NCI-H146 treated with DMSO at 0.1 percent for 48 hours (cell line): ENCODE measurements around the gene PALLD.
"Not testable (repeated sequence)": the region's sequence is repeated elsewhere in the genome, so short reads cannot be mapped to it uniquely, and the experiment has no call there.

Source experiments
- DNase-seq: peaks from one replicate; lab custom pipeline; 2025; ENCODE audit not compliant: unreplicated experiment; lab: John Stamatoyannopoulos, UW

PALLD gene

DNA sequence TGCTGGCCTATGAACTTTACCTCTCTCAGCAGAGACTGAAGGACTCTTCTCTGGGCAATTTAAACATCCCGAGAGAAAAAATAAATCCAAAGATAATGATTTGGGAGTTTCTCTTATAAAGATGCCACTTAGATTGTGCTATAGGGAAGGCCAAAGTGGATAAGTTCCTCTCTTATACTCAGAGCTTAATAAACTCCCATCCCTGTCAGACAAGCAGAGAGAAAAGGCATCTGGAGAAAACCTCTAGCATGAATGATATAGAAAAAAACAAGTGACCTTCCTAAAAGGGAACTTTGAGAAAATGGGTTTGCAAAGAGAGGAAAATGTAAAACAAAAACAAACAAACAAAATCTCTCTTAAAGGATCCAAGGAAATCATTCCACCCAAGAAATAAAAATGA is 199.4 kb downstream of the PALLD start:
- DNase-seq: no peak

DNA sequence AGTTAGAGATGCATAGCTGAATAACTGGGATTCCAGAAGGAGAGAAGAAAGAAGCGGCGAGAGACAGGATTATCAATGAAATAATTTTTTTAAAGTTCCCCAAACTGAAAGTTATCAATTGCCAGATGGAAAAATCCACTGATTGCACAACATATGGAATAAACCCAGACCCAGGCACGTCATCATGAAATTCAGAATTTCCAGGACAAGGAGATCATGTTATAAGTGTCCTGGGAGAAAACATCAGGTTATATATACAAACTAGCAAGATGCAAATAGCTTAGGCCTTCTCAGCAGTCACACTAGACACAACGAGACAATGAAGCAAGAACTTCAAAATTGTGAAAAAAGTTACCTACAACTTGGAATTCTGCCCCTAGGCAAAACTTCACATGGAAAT is 200.0 kb downstream of the PALLD start:
- DNase-seq: no peak

DNA sequence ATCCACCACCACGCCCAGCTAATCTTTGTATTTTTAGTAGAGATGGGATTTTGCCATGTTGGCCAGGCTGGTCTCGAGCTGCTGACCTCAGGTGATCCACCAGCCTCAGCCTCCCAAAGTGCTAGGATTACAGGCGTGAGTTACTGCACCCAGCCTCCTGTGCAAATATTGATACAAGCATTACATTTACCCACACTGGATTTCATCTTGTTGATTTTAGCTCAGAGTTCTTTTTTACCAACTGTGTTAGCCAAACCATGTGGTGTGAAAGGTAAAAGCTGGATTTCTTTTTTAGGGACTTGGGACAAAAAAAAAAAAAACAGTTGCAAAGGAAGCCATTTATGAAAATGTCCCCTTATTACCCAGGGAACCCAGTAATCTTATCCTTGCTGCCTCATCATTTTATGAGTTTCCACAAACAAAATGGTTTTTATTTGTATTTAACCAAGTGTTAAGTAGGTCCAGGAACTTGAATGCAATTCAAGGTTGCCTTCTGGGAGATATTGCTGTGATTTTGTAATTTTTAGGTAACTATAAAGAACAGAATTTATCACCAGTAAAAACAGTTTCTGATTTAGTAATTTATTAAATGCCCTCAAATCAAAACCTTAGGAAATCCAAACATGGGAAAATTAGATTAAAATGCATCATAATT is 202.5 kb downstream of the PALLD start:
- DNase-seq: no peak

DNA sequence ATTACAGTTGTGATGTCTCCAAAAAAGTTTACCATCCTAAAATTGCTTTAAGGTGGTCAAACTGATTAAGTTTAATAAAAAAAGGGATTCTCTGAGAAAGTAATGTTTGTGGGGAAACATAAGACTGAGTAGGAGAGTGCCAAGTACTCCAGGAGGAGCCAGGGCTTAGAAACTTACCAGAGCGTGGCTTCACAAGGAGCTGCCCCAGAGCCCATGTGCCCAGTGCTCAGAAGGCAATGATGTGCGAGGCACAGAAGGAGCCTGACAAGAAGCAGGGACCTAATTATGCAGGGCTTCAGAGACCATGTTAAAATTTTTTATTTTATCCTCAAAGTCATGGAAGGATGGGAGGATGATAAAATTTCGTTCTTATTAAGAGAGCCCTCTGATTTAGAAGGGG is 204.2 kb downstream of the PALLD start:
- no peak for DNase-seq

DNA sequence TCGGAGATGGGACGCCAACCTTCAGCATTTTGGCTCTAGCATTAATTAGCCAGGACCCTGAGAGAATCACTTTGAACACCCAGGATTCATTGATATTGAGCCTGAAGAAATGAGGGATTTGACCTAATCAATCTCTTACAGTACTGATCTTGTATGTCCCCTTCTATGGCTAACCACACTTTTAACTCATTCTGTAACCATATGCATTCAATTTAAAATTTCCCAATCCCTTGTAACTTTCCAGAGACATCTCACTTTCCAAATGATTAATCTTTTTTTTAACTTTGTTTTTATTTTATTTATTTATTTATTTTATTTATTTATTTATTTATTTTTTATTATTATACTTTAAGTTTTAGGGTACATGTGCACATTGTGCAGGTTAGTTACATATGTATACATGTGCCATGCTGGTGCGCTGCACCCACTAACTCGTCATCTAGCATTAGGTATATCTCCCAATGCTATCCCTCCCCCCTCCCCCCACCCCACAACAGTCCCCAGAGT is 205.8 kb downstream of the PALLD start:
- not testable (repeated sequence) for DNase-seq

DNA sequence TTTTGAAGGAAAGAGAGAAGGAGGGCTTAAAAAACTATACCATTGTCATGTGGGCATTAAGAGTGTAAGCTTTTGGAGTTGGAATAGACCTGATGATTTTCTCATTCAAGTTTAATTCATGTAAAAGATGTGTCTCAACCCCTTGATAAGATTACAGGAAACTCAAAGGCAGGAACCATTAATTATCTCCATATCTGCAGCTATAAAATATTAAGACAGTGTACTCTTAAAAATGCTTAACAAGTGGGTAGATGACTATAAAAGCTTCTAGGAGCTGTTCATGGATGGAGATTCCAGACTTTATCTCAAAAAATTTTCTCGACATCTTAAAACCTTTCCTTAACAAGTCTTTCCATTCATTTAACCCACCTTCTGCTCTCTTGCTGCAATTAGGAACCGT is 208.3 kb downstream of the PALLD start:
- DNase-seq: no peak

DNA sequence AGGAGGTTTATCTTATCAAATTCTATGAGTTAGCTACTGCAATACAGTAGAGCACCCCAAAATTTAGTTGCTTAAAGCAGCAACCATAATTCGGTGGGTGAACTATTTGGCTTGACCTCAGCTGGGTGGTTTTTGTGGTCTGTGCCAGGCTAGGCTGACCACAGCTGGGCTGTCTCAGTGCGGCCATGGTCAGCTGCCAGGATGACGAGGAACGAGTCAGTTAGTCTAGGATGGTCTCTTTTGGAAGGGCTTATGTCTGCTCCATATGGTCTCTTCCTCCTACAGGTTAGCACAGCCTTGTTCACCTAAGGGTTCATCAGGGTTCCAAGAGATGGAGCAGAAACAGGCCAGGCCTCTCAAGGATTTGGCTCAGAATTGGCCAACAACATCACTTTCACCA is 210.4 kb downstream of the PALLD start:
- no peak for DNase-seq

DNA sequence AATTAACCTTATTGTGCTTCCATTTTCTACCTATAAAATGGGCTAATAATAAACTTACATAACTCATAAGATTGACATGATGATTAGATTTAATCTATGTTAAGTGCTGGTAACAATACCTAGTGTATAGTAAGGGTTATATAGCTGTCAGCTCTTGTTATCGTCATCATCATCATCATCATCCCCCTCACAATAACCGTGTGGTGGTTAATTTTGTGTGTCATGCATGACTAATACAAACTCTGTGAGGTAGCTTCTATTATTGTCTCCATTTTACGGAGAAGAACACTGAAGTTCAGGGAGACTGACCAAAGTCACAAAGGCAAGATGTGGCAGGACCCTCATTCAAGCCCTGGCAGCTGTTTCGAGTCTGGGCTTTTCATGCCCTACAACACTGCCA is 211.3 kb downstream of the PALLD start:
- no peak for DNase-seq

DNA sequence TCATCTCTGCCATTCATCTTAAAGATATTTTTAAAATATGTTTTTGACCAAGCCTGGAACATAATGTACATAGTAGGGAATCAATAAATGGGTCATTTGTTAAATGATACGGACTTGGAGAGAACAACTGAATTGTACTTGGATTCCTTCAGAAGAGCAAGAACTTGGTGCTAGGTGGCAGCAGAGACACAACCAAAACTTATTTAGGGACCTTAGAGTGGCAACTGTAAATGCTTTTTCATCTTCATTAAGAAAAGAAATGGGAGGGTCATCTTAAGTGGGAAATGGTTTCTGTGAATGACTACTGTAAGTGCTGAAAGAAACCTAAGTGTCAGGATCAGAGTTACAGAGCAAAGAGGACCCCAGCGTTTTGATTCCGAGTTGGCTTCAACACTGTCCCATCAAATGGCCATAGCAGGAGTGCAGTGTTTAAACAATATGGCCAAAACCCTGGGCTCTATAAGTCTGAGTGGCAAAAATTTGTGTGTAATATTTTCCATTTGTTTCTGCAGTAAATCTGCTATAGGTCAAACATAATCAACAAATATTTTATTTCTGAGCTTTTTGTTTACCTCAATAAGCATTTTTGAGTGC is 213.6 kb downstream of the PALLD start:
- DNase-seq: no peak

DNA sequence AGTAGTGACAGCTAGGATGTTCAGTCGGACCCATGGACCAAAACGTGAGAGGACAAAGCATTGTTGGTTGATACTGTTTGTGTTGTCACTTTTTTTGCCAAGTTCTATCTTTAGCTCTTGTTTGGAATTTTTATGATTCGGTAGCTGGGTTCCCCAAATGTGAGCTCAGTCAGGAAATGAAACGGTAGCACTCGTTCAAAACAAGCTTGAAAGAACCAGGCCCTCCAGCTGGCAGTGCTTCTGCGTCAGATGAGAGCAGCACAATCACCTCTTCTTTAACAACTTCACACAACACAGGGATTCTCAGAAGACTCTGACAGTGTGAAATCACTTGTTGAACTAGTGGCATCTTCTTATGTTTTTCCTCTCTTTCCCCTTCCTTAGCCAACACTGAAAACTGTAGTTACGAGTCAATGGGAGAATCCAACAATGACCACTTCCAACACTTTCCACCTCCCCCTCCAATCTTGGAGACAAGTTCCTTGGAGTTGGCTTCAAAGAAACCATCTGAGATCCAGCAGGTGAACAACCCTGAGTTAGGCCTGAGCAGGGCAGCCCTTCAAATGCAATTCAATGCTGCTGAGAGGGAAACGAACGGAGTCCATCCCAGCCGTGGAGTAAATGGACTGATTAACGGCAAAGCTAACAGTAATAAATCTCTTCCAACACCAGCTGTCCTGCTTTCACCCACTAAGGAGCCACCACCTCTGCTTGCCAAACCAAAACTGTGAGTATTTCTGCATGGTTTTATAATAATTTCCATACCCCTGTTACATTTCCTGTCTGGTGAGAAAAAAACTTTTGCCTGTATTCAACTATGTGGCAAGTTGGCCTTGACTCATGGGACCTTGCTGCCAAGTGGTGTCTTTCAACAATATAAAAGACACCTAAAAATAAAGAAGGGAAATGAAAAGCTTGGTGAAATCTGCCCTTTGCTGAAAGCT is 214.6 kb downstream of the PALLD start:
- no peak for DNase-seq

DNA sequence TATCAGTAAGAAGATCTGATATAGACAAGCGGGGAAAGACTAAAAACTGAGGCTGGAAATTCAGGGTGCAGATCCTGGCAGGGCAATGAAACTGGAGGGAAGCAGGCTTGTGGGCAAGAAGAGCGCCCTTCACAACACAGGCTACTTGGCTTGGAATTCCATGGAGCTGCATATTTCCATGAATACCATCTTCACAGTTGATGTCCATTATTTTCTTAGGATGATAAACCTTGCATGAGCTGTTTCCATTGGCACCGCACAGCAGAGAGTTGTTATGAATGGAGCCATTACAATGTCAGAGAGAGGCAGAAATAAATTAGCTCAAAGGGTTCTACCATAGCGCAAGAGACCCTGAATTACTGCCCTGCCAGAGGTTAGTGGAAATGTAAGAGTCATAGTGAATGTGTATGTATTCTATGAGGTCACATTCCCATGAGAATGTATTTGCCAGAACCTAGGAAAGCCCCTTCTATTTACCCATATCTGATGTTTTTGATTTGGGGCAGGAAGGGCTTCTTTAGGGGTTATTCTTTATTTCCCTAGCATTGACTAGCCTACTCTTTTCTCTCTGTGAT is 215.6 kb downstream of the PALLD start:
- DNase-seq: no peak

DNA sequence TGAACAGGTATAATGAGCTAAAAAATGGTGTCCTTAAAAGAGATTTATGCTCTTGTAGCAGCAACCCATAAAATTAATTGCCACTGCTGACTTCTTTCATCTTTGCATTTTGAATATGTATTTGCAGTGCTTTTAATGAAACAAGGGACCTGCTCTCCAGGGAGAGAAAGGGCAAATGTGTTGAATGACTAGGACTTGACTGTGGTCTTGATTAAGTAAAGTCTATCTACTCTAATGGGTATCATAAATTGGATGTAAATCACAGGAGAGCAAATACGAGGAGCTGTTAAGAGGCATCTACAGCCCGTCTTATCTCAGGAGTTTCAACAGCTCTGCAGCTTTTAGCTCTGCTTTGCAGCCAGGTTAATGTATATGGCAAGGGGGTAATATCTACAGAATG is 216.4 kb downstream of the PALLD start:
- DNase-seq: no peak

DNA sequence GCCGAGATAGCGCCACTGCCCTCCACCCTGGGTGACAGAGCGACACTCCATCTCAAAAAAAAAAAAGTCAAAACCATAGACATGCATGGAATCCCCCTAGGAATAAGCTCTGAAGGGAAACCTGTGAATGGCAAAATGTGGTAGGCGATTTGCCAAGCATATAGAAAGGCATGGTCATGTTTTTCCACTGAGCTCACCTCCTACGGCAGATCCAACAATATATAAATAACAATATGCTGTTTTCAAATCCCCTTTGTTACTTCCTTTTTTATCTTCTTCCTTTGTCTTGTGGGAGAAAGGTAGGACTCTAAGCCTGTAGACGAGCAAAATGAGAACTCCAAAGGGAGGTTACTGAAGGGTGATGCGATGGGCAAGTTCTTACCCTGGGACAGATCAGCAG is 219.0 kb downstream of the PALLD start:
- DNase-seq: no peak

DNA sequence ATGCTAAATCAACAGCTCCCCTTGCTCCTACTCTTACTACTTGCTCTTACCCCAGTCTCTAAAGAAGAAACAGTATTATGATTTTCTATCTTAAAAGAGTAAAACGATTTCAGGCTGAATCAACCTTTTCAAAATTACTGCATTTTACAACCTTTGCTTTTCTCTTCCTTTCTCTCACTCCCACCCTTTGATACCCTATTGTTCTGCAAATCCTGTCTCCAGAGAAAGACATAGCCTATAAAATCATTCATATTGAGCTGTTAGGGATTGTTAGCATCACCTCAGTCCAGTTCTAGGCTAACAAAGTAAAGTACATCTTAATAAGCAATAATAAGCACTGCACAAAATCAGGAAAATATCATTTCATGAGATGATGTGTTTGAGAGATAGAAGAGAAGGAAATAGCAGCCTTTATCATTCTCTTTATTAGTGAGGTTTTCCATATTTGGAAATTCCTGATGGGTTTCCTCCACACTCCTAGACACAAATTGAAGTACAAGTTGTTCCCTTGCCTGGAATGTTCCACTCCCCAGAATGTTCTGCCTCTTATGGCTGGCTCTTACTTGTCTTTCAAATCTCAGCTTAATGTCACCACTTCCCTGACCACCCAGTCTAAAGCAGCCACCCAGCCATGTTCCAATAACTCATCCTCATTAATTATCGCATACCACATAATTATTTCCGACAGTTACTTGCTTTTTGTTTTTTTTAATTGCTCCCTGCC is 219.7 kb downstream of the PALLD start:
- DNase-seq: no peak

DNA sequence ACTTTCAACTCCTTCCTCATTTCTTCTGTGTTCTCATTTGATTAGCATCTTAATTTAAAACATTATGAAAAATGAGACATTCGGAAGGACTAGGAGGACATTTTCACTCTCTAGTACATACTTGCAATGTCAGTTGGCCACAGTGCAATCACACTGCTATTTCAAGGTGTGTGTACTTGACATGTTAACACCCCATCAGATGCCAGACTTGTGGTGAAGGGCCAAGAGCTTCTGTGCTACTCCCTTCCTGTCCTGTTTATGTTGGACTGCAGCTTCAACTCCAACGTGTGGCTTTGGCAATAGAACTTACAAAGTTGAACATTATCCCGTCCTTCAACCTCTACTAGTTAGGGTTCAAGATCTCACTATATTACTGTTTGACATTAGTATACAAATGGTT is 221.0 kb downstream of the PALLD start:
- DNase-seq: no peak

DNA sequence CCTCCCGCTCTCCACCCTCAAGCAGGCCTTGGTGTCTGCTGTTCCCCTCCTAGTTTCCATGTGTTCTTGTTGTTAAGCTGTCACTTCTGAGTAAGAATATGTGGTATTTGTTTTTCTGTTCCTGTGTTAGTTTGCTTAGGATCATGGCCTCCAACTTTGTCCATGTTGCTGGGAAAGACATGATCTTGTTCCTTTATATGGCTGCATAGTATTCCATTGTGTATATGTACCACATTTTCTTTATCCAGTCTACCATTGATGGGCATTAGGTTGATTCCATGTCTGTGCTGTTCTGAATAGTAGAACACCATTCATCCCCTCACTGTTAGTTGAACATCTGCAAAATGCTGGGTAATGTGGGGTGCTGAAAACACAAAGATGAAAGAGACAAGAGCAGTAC is 222.9 kb downstream of the PALLD start:
- no peak for DNase-seq

DNA sequence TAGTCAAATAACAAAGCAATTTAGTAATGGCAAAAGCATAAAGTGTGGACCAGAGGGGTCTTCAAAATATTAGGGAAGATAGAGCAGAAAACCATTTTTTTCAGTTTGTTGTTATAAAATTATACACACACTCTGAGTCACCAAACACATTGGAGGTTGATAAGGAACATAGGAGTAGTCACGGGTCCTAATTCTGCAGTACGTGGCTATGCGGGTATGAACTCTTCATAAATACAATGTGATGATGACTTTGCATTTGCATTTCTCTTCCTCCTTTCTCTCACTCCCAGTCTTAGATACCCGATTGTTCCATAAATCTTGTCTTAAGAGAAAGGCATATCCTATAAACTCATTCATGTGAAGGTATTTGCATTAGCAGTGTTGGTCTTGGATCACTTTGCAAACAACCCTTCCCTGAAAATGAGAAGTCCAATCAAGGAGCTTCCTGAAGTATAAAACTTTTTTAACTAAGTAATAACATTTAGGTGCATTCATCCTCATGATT is 223.6 kb downstream of the PALLD start:
- DNase-seq: no peak

DNA sequence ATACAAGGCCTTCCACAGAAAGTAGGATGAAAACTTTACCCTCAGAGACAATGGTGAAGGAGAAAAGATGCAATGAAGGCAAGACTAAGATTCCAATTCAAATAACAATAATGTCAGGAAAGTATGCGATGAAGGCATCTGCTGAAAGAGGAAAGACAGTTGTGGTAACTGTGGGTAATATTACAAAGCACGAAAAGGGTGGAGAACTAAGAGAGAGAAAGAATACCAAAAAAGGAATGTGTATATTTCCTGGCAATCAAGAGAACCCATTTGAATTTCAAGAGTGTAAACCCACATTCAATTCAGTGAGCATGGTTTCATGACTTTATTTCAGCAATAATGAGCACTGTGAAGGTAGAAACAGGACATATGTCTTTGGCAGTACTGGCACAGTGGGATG is 225.5 kb downstream of the PALLD start:
- DNase-seq: no peak

DNA sequence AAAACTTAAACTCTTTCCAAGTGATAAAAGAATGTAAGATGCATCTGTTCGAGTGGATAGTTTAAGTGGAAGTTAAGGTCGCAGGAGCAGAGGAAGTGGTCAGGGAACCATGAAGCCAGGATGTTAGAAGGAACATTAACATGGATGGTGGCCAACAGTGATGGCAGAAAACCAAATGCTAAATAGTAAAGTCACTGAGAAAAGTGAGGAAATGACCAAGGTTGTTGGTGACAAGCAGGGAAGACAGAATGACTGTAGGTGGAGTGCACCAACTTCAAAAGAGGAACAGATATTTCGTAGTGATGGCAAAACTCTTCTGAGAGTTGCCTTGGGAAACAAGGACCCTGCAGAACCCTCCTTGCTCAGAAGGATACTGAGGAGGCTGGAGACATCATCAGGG is 226.2 kb downstream of the PALLD start:
- DNase-seq: no peak

DNA sequence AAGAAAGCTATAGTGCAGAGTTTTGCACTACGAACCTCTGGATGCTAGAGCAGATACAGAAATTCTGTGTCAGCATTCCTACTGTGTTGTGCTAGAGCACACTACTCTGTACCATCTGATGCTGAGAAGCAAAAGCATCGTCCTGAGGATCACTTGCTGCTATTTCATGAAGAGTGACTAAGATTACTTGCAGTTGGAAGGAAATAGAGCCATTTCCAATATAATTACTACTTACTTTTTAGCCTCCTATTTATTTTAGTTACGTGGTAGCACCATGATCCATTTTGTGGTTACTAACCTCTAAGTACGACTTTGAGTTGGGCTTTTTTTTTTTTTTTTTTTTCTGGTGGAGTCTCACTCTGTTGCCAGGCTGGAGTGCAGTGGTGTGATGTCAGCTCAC is 226.7 kb downstream of the PALLD start:
- no peak for DNase-seq

DNA sequence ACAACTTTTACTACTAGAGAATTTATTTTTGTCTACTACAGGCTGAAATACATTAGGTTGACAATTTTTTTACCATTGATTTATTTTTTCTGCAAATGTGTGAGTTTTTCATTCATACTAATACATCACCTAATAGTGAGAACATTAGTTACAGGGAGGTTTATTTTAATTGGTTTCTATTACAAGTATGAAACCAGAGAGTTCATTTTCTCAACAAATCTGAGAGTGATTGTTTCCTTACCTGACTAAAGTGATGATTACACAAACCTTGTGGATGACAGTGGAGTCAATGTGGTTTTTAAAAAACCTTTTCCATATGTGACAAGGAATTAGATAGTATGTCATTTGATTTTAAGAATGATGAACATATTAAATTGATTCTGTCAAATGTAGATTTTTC is 227.4 kb downstream of the PALLD start:
- no peak for DNase-seq
